H1 (cell line): ENCODE data around the gene LAMC1. TPM values are rescaled to one million over a fixed set of nuclear protein-coding genes. Genes with fewer than 3 reads are reported as not detected.

ENCODE experiments used
- CTCF ChIA-PET: fragments of 300-600 bp; sonication (Branson Sonifier 250); formaldehyde crosslinking; loops from one replicate; lab custom pipeline; 2021; ENCODE audit not compliant: partially characterized antibody; lab: Charles Lee
- POLR2A ChIA-PET: fragments of 300-600 bp; sonication (Branson Sonifier 250); formaldehyde crosslinking; loops from one replicate; lab custom pipeline; 2021; ENCODE audit warnings: inconsistent platforms; ENCODE audit not compliant: partially characterized antibody; lab: Charles Lee
- DNase-seq, 2 experiments: peaks; one replicate each; pipeline versions ENCODE4 v3.0.0 to v3.0.0-alpha.2; 2010 to 2022; ENCODE audit warnings: low spot score in 2 of 2, low read depth in 1 of 2, mixed read lengths in 1 of 2
- FAIRE-seq: peaks from 2 replicates; lab custom pipeline; 2011; peaks lifted over from hg19 to GRCh38; lab: Jason Lieb, UNC
- H2AFZ ChIP-seq: 2 replicates; pipeline ENCODE4 v1.8.1; 2012; ENCODE audit warnings: low read length, inconsistent platforms
- H2AK5ac ChIP-seq: 2 replicates; pipeline ENCODE4 v1.6.1; 2013; ENCODE audit warnings: low read depth, low read length
- H2BK120ac ChIP-seq: replicated peaks from 2 replicates; pipeline ENCODE3; 2013; ENCODE audit warnings: low read depth, low read length, inconsistent platforms
- H2BK12ac ChIP-seq: 2 replicates; pipeline ENCODE4 v1.6.1; 2013; ENCODE audit warnings: low read depth, low read length
- H2BK15ac ChIP-seq: 2 replicates; pipeline ENCODE4 v1.6.1; 2013; ENCODE audit warnings: low read length
- H2BK20ac ChIP-seq: 2 replicates; pipeline ENCODE4 v1.6.1; 2013; ENCODE audit warnings: low read length
- H2BK5ac ChIP-seq: 2 replicates; pipeline ENCODE4 v1.6.1; 2013; ENCODE audit warnings: low read depth, low read length
- H3K14ac ChIP-seq: 2 replicates; pipeline ENCODE4 v1.6.1; 2013; ENCODE audit warnings: inconsistent platforms; ENCODE audit not compliant: insufficient read length
- H3K18ac ChIP-seq: 2 replicates; pipeline ENCODE4 v1.6.1; 2013; ENCODE audit warnings: low read length; ENCODE audit errors: extremely low read depth
- H3K23ac ChIP-seq: 2 replicates; pipeline ENCODE4 v1.6.1; 2013; ENCODE audit warnings: inconsistent platforms; ENCODE audit not compliant: insufficient read length
- H3K23me2 ChIP-seq: 2 replicates; pipeline ENCODE4 v1.6.1; 2013; ENCODE audit warnings: low read depth, low read length
- H3K27ac ChIP-seq: 2 replicates; pipeline ENCODE4 v1.6.1; 2011; ENCODE audit warnings: low read depth, low read length, inconsistent platforms
- H3K27me3 ChIP-seq, 4 experiments: replicated peaks in 1 of 4; 1 replicate in 1 of 4; 2 replicates in 3 of 4; pipeline versions ENCODE4 v1.6.1 to v1.8.1; 2011 to 2013; ENCODE audit warnings: low read length in 3 of 4, mild to moderate bottlenecking in 3 of 4, inconsistent platforms in 2 of 4, mixed read lengths in 2 of 4, moderate library complexity in 1 of 4; ENCODE audit not compliant: control insufficient read depth in 3 of 4, insufficient read depth in 3 of 4; ENCODE audit errors: extremely low read depth in 1 of 4
- H3K36me3 ChIP-seq, 4 experiments: 2 replicates each; pipeline versions ENCODE4 v1.6.1 to v1.8.1; 2011 to 2013; ENCODE audit warnings: mild to moderate bottlenecking in 4 of 4, low read length in 3 of 4, moderate library complexity in 2 of 4, control low read depth in 1 of 4, inconsistent platforms in 1 of 4; ENCODE audit not compliant: insufficient read depth in 4 of 4, control insufficient read depth in 2 of 4
- H3K4ac ChIP-seq: replicated peaks from 2 replicates; pipeline ENCODE3; 2013; ENCODE audit warnings: low read length, low read depth, mixed read lengths, inconsistent platforms; ENCODE audit not compliant: insufficient read length
- H3K4me1 ChIP-seq, 4 experiments: replicated peaks in 1 of 4; 1 replicate in 1 of 4; 2 replicates in 3 of 4; pipeline versions ENCODE4 v1.6.1 to v1.8.1; 2011 to 2013; ENCODE audit warnings: low read length in 3 of 4, inconsistent platforms in 2 of 4, mixed read lengths in 1 of 4; ENCODE audit not compliant: insufficient read depth in 4 of 4, control insufficient read depth in 3 of 4
- H3K4me2 ChIP-seq, 2 experiments: 2 replicates each; pipeline versions ENCODE4 v1.6.1 to v1.8.1; 2011 to 2013; ENCODE audit warnings: low read depth in 2 of 2, low read length in 2 of 2, control low read depth in 1 of 2, inconsistent platforms in 1 of 2, mild to moderate bottlenecking in 1 of 2; ENCODE audit not compliant: insufficient read depth in 1 of 2
- H3K4me3 ChIP-seq, 4 experiments: fragments of 200-600, 300-600 bp in 1 of 4; sonication (generic), shearing (Covaris generic), sonication (Bioruptor Twin) in 1 of 4; 2 replicates each; pipeline versions ENCODE4 v1.5.1 to v1.8.1; 2011 to 2016; ENCODE audit warnings: low read length in 4 of 4, low read depth in 3 of 4, control low read depth in 2 of 4, inconsistent platforms in 2 of 4, mild to moderate bottlenecking in 2 of 4, mixed read lengths in 1 of 4, moderate library complexity in 1 of 4; ENCODE audit not compliant: insufficient read depth in 2 of 4; ENCODE audit errors: extremely low read depth in 1 of 4
- H3K56ac ChIP-seq: replicated peaks from 2 replicates; pipeline ENCODE3; 2013; ENCODE audit warnings: low read depth, mild to moderate bottlenecking, mixed read lengths, low read length, inconsistent platforms; ENCODE audit not compliant: insufficient read length
- H3K79me1 ChIP-seq: 2 replicates; pipeline ENCODE4 v1.6.1; 2013; ENCODE audit warnings: low read depth, low read length, control low read depth
- H3K79me2 ChIP-seq, 2 experiments: 2 replicates each; pipeline versions ENCODE4 v1.6.1 to v1.8.1; 2012 to 2013; ENCODE audit warnings: low read length in 2 of 2, mild to moderate bottlenecking in 2 of 2, inconsistent platforms in 1 of 2; ENCODE audit not compliant: insufficient read depth in 2 of 2, control insufficient read depth in 1 of 2
- H3K9ac ChIP-seq, 4 experiments: replicated peaks in 1 of 4; 1 replicate in 1 of 4; 2 replicates in 3 of 4; pipeline versions ENCODE4 v1.6.1 to v1.8.1; 2011 to 2013; ENCODE audit warnings: low read depth in 3 of 4, low read length in 3 of 4, control low read depth in 2 of 4, mild to moderate bottlenecking in 2 of 4, moderate library complexity in 2 of 4, inconsistent platforms in 1 of 4; ENCODE audit errors: extremely low read depth in 1 of 4
- H3K9me3 ChIP-seq, 2 experiments: 2 replicates each; pipeline versions ENCODE4 v1.6.1 to v1.8.1; 2012 to 2013; ENCODE audit warnings: mild to moderate bottlenecking in 2 of 2, moderate library complexity in 2 of 2, control low read depth in 1 of 2, inconsistent platforms in 1 of 2, low read depth in 1 of 2, low read length in 1 of 2, mixed read lengths in 1 of 2; ENCODE audit not compliant: insufficient read depth in 2 of 2
- H4K20me1 ChIP-seq, 2 experiments: replicated peaks in 1 of 2; 2 replicates each; pipeline versions ENCODE3 to v1.8.1; 2011 to 2013; ENCODE audit warnings: inconsistent platforms in 2 of 2, low read length in 2 of 2, mild to moderate bottlenecking in 1 of 2; ENCODE audit not compliant: insufficient read depth in 2 of 2, control insufficient read depth in 1 of 2
- H4K5ac ChIP-seq: 2 replicates; pipeline ENCODE4 v1.6.1; 2013; ENCODE audit warnings: low read length, low read depth, mixed read lengths, inconsistent platforms; ENCODE audit not compliant: insufficient read length
- H4K8ac ChIP-seq: 2 replicates; pipeline ENCODE4 v1.8.0; 2013; ENCODE audit warnings: mild to moderate bottlenecking, moderate library complexity, low read length, inconsistent platforms; ENCODE audit not compliant: insufficient read depth; ENCODE audit errors: extremely low read depth
- H4K91ac ChIP-seq: replicated peaks from 2 replicates; pipeline ENCODE3; 2013; ENCODE audit warnings: low read length, mixed read lengths, inconsistent platforms; ENCODE audit not compliant: insufficient read length
- BACH1 ChIP-seq: IDR thresholded peaks from 2 replicates; pipeline ENCODE4 v1.6.1; 2012; ENCODE audit warnings: low read length, improper control_type of control experiment
- CHD2 ChIP-seq: IDR thresholded peaks from 2 replicates; pipeline ENCODE4 v1.6.1; 2012; ENCODE audit warnings: low read length, improper control_type of control experiment
- CREB1 ChIP-seq: IDR thresholded peaks from 2 replicates; pipeline ENCODE4 v1.6.1; 2012; ENCODE audit warnings: inconsistent platforms
- KDM4A ChIP-seq: IDR thresholded peaks from one replicate; pipeline ENCODE4 v1.7.1; 2012; ENCODE audit warnings: low read depth, mild to moderate bottlenecking, moderate library complexity, low read length, inconsistent platforms; ENCODE audit not compliant: severe bottlenecking
- NANOG ChIP-seq: IDR thresholded peaks from 2 replicates; pipeline ENCODE4 v1.6.1; 2011; ENCODE audit warnings: low read length, low read depth, mild to moderate bottlenecking, inconsistent platforms; ENCODE audit not compliant: insufficient read depth, poor library complexity, severe bottlenecking
- RFX5 ChIP-seq: IDR thresholded peaks from 2 replicates; pipeline ENCODE4 v1.6.1; 2011; ENCODE audit warnings: low read depth, low read length, improper control_type of control experiment, borderline replicate concordance
- TEAD4 ChIP-seq: IDR thresholded peaks from 2 replicates; pipeline ENCODE4 v1.6.1; 2012; ENCODE audit warnings: low read depth, low read length, inconsistent platforms, mixed read lengths
- WGBS, 2 experiments: shearing (Covaris generic) in 1 of 2; methylation state at CpG; one replicate each; pipeline versions ENCODE4 v1.1.6 to v1.1.7; 2013 to 2015; ENCODE audit warnings: low lambda C conversion rate in 2 of 2, mixed read lengths in 2 of 2, inconsistent platforms in 1 of 2, low coverage in 1 of 2, missing lambda C conversion rate in 1 of 2; ENCODE audit not compliant: insufficient replicate concordance in 2 of 2, insufficient coverage in 1 of 2, insufficient read length in 1 of 2; ENCODE audit errors: extremely low coverage in 1 of 2, missing lambda C conversion rate in 1 of 2; 5-methylcytosine and 5-hydroxymethylcytosine counted together
- polyA plus RNA-seq, 7 experiments: library from polyadenylated mRNA; depleted of rRNA in 3 of 7; stranded (reverse) in 5 of 7; unstranded in 2 of 7; fragments of >200 nt in 5 of 7; fragments of 200-250 nt in 2 of 7; gene quantifications; 1 replicate in 5 of 7; 2 replicates in 1 of 7; 4 replicates in 1 of 7; pipeline versions ENCODE4 v1.2.1 to v1.2.3, GENCODE V29; 2011 to 2013; ENCODE audit warnings: missing spikeins in 2 of 7, mixed read lengths in 2 of 7
- total RNA-seq: library from RNA; stranded (reverse); fragmentation: NEBNext Ultra II Directional; extraction: Animal tissue kit (Norgen Biotek cat#: 25700); gene quantifications from 2 replicates; pipeline ENCODE4 v1.2.1, GENCODE V29; 2021

The LAMC1 gene
- total and polyA plus RNA-seq, 2 of the 8 experiments (the other 6 are each of a cell fraction or from before 2014, with no cell fraction given): 47.6 to 90.3 TPM

DNA sequence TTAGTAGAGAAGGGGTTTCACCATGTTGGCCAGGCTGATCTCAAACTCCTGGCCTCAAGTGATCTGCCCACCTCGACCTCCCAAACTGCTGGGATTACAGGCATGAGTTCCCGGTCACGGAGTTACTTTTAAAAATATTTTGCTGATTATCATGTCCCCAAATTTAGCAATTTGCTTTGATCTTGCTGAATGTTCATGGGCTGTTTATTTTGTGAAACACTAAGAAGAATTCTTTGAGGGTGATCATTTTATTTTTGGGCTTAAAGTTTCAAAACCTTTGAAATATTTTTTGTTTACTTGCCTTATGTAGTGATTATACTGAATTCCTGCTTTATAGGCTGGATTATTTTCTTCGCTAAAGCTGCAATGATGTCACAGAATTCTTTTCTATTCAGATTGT, 11.4 kb upstream of the LAMC1 start:
- Histone ChIP-seq H3K9me3 (peaks cover 4% of the 10 kb centered on the region in 2 experiments; a peak in 1 of 4 replicates), H3K18ac (no peak overlapping the region)
- FAIRE-seq: no peak
- no peak for TF ChIP-seq BACH1
- TF ChIP-seq RFX5: no peak
- no peak for TF ChIP-seq NANOG
- no peak for TF ChIP-seq TEAD4
- TF ChIP-seq CREB1: no peak
- no peak for TF ChIP-seq CHD2
- TF ChIP-seq KDM4A: no peak
- TF ChIP-seq, all 59 proteins: peak for 0
- H2BK20ac ChIP-seq: no peak overlapping the region
- H3K79me2 ChIP-seq: no peaks in the 10 kb centered on the region
- no peak overlapping the region for H3K14ac ChIP-seq
- no peaks in the 10 kb centered on the region for H3K36me3 ChIP-seq
- no peak overlapping the region for H3K56ac ChIP-seq
- no peak overlapping the region for H2BK15ac ChIP-seq
- no peak overlapping the region for H2BK12ac ChIP-seq
- H2BK120ac ChIP-seq: no peak overlapping the region
- H3K23ac ChIP-seq: no peak overlapping the region
- no peak overlapping the region for H2AFZ ChIP-seq
- WGBS, 2 experiments: 83% methylated on average over 4 of the region's 4 CpGs; no CpG with 5 or more reads in 1 of the 2 experiments
- H3K4me3 ChIP-seq: no peak overlapping the region
- no peak overlapping the region for H2AK5ac ChIP-seq
- H4K5ac ChIP-seq: no peak overlapping the region
- H3K4me1 ChIP-seq: no peaks in the 10 kb centered on the region
- no peaks in the 10 kb centered on the region for H3K23me2 ChIP-seq
- no peak overlapping the region for H3K9ac ChIP-seq
- H3K27ac ChIP-seq: no peak overlapping the region
- ChIA-PET POLR2A (no interaction called here), CTCF (interaction anchor here (1.7 kb wide), 1 partner anchor 49 kb away, joined by 4 read pairs; no protein-coding TSS in a partner anchor)
- H4K8ac ChIP-seq: no peak overlapping the region
- no peak overlapping the region for H2BK5ac ChIP-seq
- no peaks in the 10 kb centered on the region for H3K79me1 ChIP-seq
- H3K27me3 ChIP-seq: no peaks in the 10 kb centered on the region
- H4K91ac ChIP-seq: no peak overlapping the region
- H4K20me1 ChIP-seq: no peaks in the 10 kb centered on the region
- H3K4ac ChIP-seq: no peak overlapping the region
- DNase-seq: no peak
- no peak overlapping the region for H3K4me2 ChIP-seq
